H9 (cell line): Measurements from ENCODE around the gene DAPP1. TPM values are rescaled to one million over a fixed set of nuclear protein-coding genes. Genes with fewer than 3 reads are reported as not detected.

Experiments used
- DNase-seq: peaks from one replicate; pipeline ENCODE4 v3.0.0-alpha.2; 2017
- H2AFZ ChIP-seq: one replicate; pipeline ENCODE4 v1.6.1; 2013; ENCODE audit warnings: mild to moderate bottlenecking, low read length, control low read depth, moderate library complexity
- H2AK5ac ChIP-seq: 2 replicates; pipeline ENCODE4 v1.6.1; 2013; ENCODE audit warnings: low read length, control low read depth, mixed read lengths; ENCODE audit not compliant: insufficient read length
- H2BK120ac ChIP-seq: one replicate; pipeline ENCODE4 v1.6.1; 2013; ENCODE audit warnings: low read depth, mild to moderate bottlenecking, low read length, control low read depth, inconsistent platforms; ENCODE audit not compliant: poor library complexity, severe bottlenecking
- H2BK12ac ChIP-seq: 2 replicates; pipeline ENCODE4 v1.6.1; 2013; ENCODE audit warnings: low read length, control low read depth, mixed read lengths, low read depth; ENCODE audit not compliant: insufficient read length
- H2BK15ac ChIP-seq: 2 replicates; pipeline ENCODE4 v1.6.1; 2013; ENCODE audit warnings: low read depth, low read length, control low read depth
- H2BK20ac ChIP-seq: one replicate; pipeline ENCODE4 v1.6.1; 2013; ENCODE audit warnings: low read depth, mild to moderate bottlenecking, low read length, control low read depth, inconsistent platforms; ENCODE audit not compliant: poor library complexity, severe bottlenecking
- H2BK5ac ChIP-seq: 2 replicates; pipeline ENCODE4 v1.6.1; 2013; ENCODE audit warnings: low read length, control low read depth, mixed read lengths; ENCODE audit not compliant: insufficient read length
- H3K14ac ChIP-seq: 2 replicates; pipeline ENCODE4 v1.6.1; 2013; ENCODE audit warnings: low read length, control low read depth; ENCODE audit not compliant: insufficient read depth
- H3K18ac ChIP-seq: 2 replicates; pipeline ENCODE4 v1.6.1; 2013; ENCODE audit warnings: low read depth, mild to moderate bottlenecking, mixed read lengths, low read length, control low read depth; ENCODE audit not compliant: insufficient read length
- H3K23ac ChIP-seq: 2 replicates; pipeline ENCODE4 v1.6.1; 2013; ENCODE audit warnings: low read length, control low read depth, mixed read lengths, low read depth; ENCODE audit not compliant: insufficient read length
- H3K23me2 ChIP-seq: 2 replicates; pipeline ENCODE4 v1.6.1; 2013; ENCODE audit warnings: low read depth, mild to moderate bottlenecking, mixed read lengths, low read length, control low read depth; ENCODE audit not compliant: insufficient read length, poor library complexity, severe bottlenecking
- H3K27ac ChIP-seq: 2 replicates; pipeline ENCODE4 v1.5.1; 2013; ENCODE audit warnings: low read length, control low read depth, mixed read lengths, low read depth; ENCODE audit not compliant: insufficient read length
- H3K27me3 ChIP-seq: 2 replicates; pipeline ENCODE4 v1.6.1; 2013; ENCODE audit warnings: low read length, control low read depth, inconsistent platforms; ENCODE audit not compliant: insufficient read depth
- H3K4ac ChIP-seq: 2 replicates; pipeline ENCODE4 v1.6.1; 2013; ENCODE audit warnings: low read depth, mild to moderate bottlenecking, control low read depth, inconsistent platforms, low read length, moderate library complexity
- H3K4me1 ChIP-seq: 2 replicates; pipeline ENCODE4 v1.6.1; 2013; ENCODE audit warnings: low read length, control low read depth, inconsistent platforms; ENCODE audit not compliant: insufficient read depth
- H3K4me2 ChIP-seq: 2 replicates; pipeline ENCODE4 v1.6.1; 2013; ENCODE audit warnings: low read length, control low read depth, mixed read lengths; ENCODE audit not compliant: insufficient read length, insufficient read depth
- H3K56ac ChIP-seq: 2 replicates; pipeline ENCODE4 v1.6.1; 2013; ENCODE audit warnings: low read depth, mild to moderate bottlenecking, mixed read lengths, low read length, control low read depth; ENCODE audit not compliant: insufficient read length
- H3K79me1 ChIP-seq: 2 replicates; pipeline ENCODE4 v1.6.1; 2013; ENCODE audit warnings: low read depth, mild to moderate bottlenecking, moderate library complexity, low read length, control low read depth, inconsistent platforms; ENCODE audit not compliant: insufficient read depth, poor library complexity, severe bottlenecking
- H3K79me2 ChIP-seq: 2 replicates; pipeline ENCODE4 v1.6.1; 2013; ENCODE audit warnings: low read length, control low read depth, inconsistent platforms; ENCODE audit not compliant: insufficient read depth
- H3K9ac ChIP-seq: 2 replicates; pipeline ENCODE4 v1.6.1; 2013; ENCODE audit warnings: low read length, control low read depth, mixed read lengths; ENCODE audit not compliant: insufficient read length; ENCODE audit errors: extremely low read depth
- H3K9me3 ChIP-seq: one replicate; pipeline ENCODE4 v1.6.1; 2013; ENCODE audit warnings: low read depth, low read length, inconsistent platforms; ENCODE audit not compliant: control insufficient read depth
- H3T11ph ChIP-seq: one replicate; pipeline ENCODE4 v1.6.1; 2013; ENCODE audit warnings: mild to moderate bottlenecking, low read length, control low read depth, inconsistent platforms
- H4K20me1 ChIP-seq: one replicate; pipeline ENCODE4 v1.6.1; 2013; ENCODE audit not compliant: control insufficient read depth, insufficient read length, insufficient read depth
- H4K5ac ChIP-seq: 2 replicates; pipeline ENCODE4 v1.6.1; 2013; ENCODE audit warnings: low read depth, mild to moderate bottlenecking, mixed read lengths, low read length, control low read depth; ENCODE audit not compliant: insufficient read length
- H4K8ac ChIP-seq: replicated peaks from 2 replicates; pipeline ENCODE4 v1.6.1; 2013; ENCODE audit warnings: low read length, control low read depth, mixed read lengths, low read depth; ENCODE audit not compliant: insufficient read length
- H4K91ac ChIP-seq: 2 replicates; pipeline ENCODE4 v1.6.1; 2013; ENCODE audit warnings: low read depth, mild to moderate bottlenecking, moderate library complexity, mixed read lengths, low read length, control low read depth; ENCODE audit not compliant: insufficient read length
- H3K27ac Mint-ChIP-seq, 3 experiments: 2 replicates in 2 of 3; 3 replicates in 1 of 3; pipeline ENCODE4 v1.8.0; 2020 to 2021; ENCODE audit warnings: mixed read lengths in 3 of 3, mild to moderate bottlenecking in 1 of 3, moderate library complexity in 1 of 3
- H3K27me3 Mint-ChIP-seq: 2 replicates; pipeline ENCODE4 v1.8.0; 2021; ENCODE audit warnings: low read depth, mild to moderate bottlenecking, moderate library complexity, mixed read lengths
- H3K36me3 Mint-ChIP-seq, 3 experiments: 2 replicates in 2 of 3; 3 replicates in 1 of 3; pipeline ENCODE4 v1.8.0; 2020 to 2021; ENCODE audit warnings: low read depth in 3 of 3, mixed read lengths in 3 of 3; ENCODE audit not compliant: insufficient read depth in 1 of 3
- H3K4me1 Mint-ChIP-seq, 2 experiments: 2 replicates each; pipeline ENCODE4 v1.8.0; 2020; ENCODE audit warnings: mixed read lengths in 2 of 2
- H3K4me3 Mint-ChIP-seq, 2 experiments: 2 replicates in 1 of 2; 3 replicates in 1 of 2; pipeline ENCODE4 v1.8.0; 2020 to 2021; ENCODE audit warnings: mild to moderate bottlenecking in 2 of 2, mixed read lengths in 2 of 2, moderate library complexity in 1 of 2
- H3K9me3 Mint-ChIP-seq, 2 experiments: 2 replicates in 1 of 2; 3 replicates in 1 of 2; pipeline ENCODE4 v1.8.0; 2020; ENCODE audit warnings: mild to moderate bottlenecking in 2 of 2, mixed read lengths in 2 of 2, moderate library complexity in 1 of 2
- CTCF ChIP-seq: fragments of 200-600 bp; sonication (generic); conservative IDR thresholded peaks from 3 replicates; pipeline ENCODE4 v1.8.0; 2021; ENCODE audit warnings: antibody characterized with exemption, mild to moderate bottlenecking
- WGBS: extraction: QIAGEN DNeasy Blood & Tissue Kit; methylation state at CpG from one replicate; pipeline ENCODE4 v1.1.7; 2013; ENCODE audit warnings: missing lambda C conversion rate, low lambda C conversion rate, mixed read lengths; ENCODE audit not compliant: insufficient read length; ENCODE audit errors: extremely low coverage; 5-methylcytosine and 5-hydroxymethylcytosine counted together
- total RNA-seq: library from RNA; stranded (reverse); gene quantifications from 2 replicates; pipeline ENCODE4 v1.2.1, GENCODE V29; 2021

DAPP1 gene
- total RNA-seq, 1 experiment from 2014 or later = not detected

- H3K4me1 ChIP-seq = no peaks in the 10 kb centered on the region; the same call in 1 of the 2 replicates
- peak overlapping the region in 2 of 3 experiments; percentile 35 to 51; a peak in 3 of 7 replicates for H3K27ac Mint-ChIP-seq
- no peak overlapping the region for H2BK15ac ChIP-seq
- no peak overlapping the region for H4K8ac ChIP-seq
- H3K18ac ChIP-seq = no peak overlapping the region
- no peak overlapping the region for H3K9ac ChIP-seq
- no CpG with 5 or more reads among the region's 1 CpG for WGBS
- H3K23me2 ChIP-seq = no peaks in the 10 kb centered on the region
- no peaks in the 10 kb centered on the region for H3K9me3 ChIP-seq
- no peak overlapping the region for H3K14ac ChIP-seq
- H3K4me1 Mint-ChIP-seq = peaks cover 6 to 7% of the 10 kb centered on the region in 2 experiments
- H3K4ac ChIP-seq = no peak overlapping the region
- H2BK120ac ChIP-seq = no peak overlapping the region
- no peaks in the 10 kb centered on the region for H3K79me2 ChIP-seq
- H3K79me1 ChIP-seq = no peaks in the 10 kb centered on the region
- H2BK20ac ChIP-seq = no peak overlapping the region
- no peak overlapping the region for H3T11ph ChIP-seq
- H3K27me3 ChIP-seq = no peaks in the 10 kb centered on the region
- H3K4me3 Mint-ChIP-seq = no peak overlapping the region
- no peak for TF ChIP-seq CTCF
- H2AFZ ChIP-seq = no peak overlapping the region
- H3K4me2 ChIP-seq = no peak overlapping the region
- H3K36me3 Mint-ChIP-seq = no peaks in the 10 kb centered on the region
- no peak overlapping the region for H2BK5ac ChIP-seq
- H4K20me1 ChIP-seq = no peaks in the 10 kb centered on the region
- H3K9me3 Mint-ChIP-seq = no peaks in the 10 kb centered on the region
- no peak overlapping the region for H3K23ac ChIP-seq
- H4K91ac ChIP-seq = no peak overlapping the region
- H3K27ac ChIP-seq = no peak overlapping the region
- H3K27me3 Mint-ChIP-seq = no peaks in the 10 kb centered on the region
- DNase-seq = peak; percentile 41
- no peak overlapping the region for H4K5ac ChIP-seq
- no peak overlapping the region for H2BK12ac ChIP-seq
- no peak overlapping the region for H3K56ac ChIP-seq
- no peak overlapping the region for H2AK5ac ChIP-seq
Measured at GRCh38 chr4:99815597-99816011, 1.0 kb upstream of the DAPP1 start.
